ENCODE data around the gene GRK1.

DNA sequence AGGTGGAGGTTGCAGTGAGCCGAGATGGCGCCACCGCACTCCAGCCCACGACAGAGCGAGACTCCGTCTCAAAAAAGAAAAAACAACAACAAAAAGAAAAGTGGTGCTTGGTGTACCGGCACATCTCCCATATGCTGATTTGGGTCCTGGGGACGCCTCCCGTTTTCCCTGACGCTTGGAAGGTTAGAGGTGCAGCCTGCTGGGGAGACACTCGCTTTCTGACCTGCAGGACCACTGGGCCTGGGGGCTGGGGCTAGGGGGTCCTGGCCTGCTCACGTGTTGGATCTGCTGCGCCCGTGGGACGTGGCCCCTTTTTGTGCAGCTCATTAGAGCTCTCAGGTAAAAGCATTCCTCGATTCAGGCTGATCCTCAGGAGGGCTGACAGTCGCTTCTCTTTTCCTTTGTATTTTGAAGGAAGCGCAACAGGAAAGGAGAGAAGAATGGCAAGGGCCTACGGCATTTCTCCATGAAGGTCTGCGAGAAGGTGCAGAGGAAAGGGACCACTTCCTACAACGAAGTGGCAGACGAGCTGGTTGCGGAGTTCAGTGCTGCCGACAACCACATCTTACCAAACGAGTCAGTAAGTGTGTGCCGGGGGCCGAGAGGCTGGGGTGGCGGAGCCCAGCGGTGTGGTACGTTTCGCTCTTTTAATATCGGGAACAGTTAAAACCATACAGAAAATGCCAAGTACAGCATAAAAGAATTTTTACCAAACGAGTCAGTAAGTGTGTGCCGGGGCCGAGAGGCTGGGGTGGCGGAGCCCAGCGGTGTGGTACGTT is 34.1 kb upstream of the GRK1 start:
- TF ChIP-seq ISX (CRISPR knock-in tag; conservative IDR thresholded peaks at IDR 0.05) (no peak), KLF6 (CRISPR knock-in tag; IDR thresholded peaks at IDR 0.05) (no peak), KLF12 (CRISPR knock-in tag; IDR thresholded peaks at IDR 0.05; ENCODE audit: borderline replicate concordance) (no peak), ZKSCAN8 (CRISPR knock-in tag; IDR thresholded peaks at IDR 0.05; ENCODE audit: borderline replicate concordance) (no peak), KAT2B (IDR thresholded peaks at IDR 0.05; ENCODE audit: borderline replicate concordance, low read depth, low read length) (no peak), NCOA5 (CRISPR knock-in tag; IDR thresholded peaks at IDR 0.05) (no peak), NR2F6 (IDR thresholded peaks at IDR 0.05) (no peak), NR2F6 (CRISPR knock-in tag; IDR thresholded peaks at IDR 0.05) (no peak), NCOA1 (CRISPR knock-in tag; IDR thresholded peaks at IDR 0.05) (no peak)
- TF ChIP-seq, protein P1, sequence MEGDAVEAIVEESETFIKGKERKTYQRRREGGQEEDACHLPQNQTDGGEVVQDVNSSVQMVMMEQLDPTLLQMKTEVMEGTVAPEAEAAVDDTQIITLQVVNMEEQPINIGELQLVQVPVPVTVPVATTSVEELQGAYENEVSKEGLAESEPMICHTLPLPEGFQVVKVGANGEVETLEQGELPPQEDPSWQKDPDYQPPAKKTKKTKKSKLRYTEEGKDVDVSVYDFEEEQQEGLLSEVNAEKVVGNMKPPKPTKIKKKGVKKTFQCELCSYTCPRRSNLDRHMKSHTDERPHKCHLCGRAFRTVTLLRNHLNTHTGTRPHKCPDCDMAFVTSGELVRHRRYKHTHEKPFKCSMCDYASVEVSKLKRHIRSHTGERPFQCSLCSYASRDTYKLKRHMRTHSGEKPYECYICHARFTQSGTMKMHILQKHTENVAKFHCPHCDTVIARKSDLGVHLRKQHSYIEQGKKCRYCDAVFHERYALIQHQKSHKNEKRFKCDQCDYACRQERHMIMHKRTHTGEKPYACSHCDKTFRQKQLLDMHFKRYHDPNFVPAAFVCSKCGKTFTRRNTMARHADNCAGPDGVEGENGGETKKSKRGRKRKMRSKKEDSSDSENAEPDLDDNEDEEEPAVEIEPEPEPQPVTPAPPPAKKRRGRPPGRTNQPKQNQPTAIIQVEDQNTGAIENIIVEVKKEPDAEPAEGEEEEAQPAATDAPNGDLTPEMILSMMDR (CRISPR knock-in tag; IDR thresholded peaks at IDR 0.05) = no peak
- TF ChIP-seq, protein P2, sequence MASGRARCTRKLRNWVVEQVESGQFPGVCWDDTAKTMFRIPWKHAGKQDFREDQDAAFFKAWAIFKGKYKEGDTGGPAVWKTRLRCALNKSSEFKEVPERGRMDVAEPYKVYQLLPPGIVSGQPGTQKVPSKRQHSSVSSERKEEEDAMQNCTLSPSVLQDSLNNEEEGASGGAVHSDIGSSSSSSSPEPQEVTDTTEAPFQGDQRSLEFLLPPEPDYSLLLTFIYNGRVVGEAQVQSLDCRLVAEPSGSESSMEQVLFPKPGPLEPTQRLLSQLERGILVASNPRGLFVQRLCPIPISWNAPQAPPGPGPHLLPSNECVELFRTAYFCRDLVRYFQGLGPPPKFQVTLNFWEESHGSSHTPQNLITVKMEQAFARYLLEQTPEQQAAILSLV (CRISPR knock-in tag; IDR thresholded peaks at IDR 0.05; ENCODE audit: borderline replicate concordance) = no peak

Measured in HepG2 (cell line).